Choroid plexus epithelial cell (primary cell): Measurements from ENCODE around the gene HCAR2.
"Not testable (repeated sequence)": the region's sequence is repeated elsewhere in the genome, so short reads cannot be mapped to it uniquely, and the experiment has no call there.

Source experiments
- DNase-seq: peaks from one replicate; pipeline ENCODE4 v3.0.0-alpha.2; 2010; ENCODE audit warnings: low read depth
- H3K4me3 ChIP-seq: 2 replicates; pipeline ENCODE4 v1.5.1; 2011; ENCODE audit warnings: low read depth, mild to moderate bottlenecking, control low read depth, low read length, moderate library complexity
- TF ChIP-seq, protein P1 (sequence below): conservative IDR thresholded peaks from 2 replicates; pipeline ENCODE4 v1.5.1; 2011; ENCODE audit warnings: low read depth, mild to moderate bottlenecking, control low read depth, inconsistent platforms, low read length, moderate library complexity

The HCAR2 gene

DNA sequence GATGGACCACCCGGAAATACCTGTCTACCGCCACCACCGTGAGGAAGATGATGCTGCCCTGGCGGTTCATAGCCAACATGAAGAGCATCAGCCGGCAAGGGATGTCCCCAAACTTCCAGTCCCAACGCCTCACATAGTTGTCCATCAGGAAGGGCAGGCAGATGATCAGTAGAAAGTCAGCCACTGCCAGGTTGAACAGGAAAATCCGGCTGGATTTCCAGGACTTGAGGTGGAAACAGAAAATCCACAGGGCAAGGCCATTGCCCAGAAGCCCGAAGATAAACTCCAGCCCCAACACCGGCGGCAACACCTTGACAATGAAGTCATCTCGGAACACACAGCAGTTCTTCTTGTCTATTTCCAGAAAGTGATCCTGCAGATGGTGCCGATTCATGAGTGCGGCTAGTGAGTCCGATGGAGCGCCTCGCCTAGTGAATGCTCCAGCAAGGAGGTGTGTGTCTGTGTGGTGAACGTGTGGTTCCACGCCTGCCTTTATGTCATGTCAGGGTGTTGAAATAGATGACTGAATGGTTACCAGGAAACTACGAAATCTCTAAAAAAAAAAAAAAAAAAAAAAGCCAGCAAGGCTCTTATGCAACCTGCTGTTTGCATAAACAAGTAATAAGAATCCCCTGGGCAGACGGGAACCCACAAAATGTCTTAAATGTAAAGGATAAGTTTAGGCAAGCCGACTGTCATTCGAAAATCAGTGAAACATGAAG lies at the start of gene HCAR2:
HCAR2 (minus strand) TSS at position 468 of the 722 bp plus-strand sequence; CDS start at position 394, 74 bp downstream.
- DNase-seq: peak; percentile 58
- not testable (repeated sequence) for H3K4me3 ChIP-seq

DNA sequence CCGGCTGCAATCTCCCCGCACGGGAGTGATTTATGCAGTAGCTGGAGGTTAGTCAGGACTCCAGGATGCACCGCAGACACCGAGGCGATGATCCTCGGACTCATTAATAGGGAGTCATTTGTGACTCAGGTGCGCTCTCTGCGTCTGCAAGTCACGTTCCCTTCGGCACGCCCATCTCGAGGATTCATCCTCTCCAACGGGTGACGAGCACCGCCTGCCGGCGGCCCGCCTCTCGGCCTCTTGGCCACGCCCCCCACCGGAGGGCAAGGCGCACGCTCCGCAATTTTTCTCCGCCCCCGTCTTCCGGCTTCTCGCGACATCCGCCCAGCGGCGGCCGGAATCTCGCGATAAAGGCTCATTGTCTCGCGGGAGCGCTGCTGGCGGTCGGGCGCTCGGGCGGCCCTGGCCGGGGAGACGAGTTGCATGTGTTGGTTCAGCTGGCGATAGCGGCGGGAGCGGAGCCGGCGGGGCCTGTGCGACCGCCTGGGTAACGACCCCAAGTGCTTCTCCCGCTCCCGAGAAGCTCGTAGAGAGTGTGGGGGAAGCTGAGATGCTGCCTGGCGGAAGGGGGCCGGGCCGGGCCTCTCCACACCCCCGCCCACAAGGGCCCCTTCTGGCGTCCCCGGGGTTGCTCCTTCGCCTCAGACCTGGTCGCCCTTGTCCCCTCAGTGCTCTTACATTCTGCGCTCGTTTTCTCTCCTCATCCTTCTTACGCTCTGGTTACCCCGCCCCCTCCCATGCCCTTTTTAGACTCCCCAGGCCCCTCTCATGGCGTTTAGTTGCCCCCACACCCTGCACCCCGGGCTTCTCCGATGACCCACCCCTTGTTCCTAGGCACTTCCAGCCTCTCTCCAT lies 49.5 kb upstream of the HCAR2 start, which contains the start of gene DENR:
DENR (plus strand) TSS at position 361 of the 855 bp plus-strand sequence. CDS start 878 bp downstream, outside the sequence.
- TF ChIP-seq, protein P1, sequence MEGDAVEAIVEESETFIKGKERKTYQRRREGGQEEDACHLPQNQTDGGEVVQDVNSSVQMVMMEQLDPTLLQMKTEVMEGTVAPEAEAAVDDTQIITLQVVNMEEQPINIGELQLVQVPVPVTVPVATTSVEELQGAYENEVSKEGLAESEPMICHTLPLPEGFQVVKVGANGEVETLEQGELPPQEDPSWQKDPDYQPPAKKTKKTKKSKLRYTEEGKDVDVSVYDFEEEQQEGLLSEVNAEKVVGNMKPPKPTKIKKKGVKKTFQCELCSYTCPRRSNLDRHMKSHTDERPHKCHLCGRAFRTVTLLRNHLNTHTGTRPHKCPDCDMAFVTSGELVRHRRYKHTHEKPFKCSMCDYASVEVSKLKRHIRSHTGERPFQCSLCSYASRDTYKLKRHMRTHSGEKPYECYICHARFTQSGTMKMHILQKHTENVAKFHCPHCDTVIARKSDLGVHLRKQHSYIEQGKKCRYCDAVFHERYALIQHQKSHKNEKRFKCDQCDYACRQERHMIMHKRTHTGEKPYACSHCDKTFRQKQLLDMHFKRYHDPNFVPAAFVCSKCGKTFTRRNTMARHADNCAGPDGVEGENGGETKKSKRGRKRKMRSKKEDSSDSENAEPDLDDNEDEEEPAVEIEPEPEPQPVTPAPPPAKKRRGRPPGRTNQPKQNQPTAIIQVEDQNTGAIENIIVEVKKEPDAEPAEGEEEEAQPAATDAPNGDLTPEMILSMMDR: peak; percentile 85
- H3K4me3 ChIP-seq: peak within 1 kb of the TSS; percentile 86
- peak; percentile 96 for DNase-seq

DNA sequence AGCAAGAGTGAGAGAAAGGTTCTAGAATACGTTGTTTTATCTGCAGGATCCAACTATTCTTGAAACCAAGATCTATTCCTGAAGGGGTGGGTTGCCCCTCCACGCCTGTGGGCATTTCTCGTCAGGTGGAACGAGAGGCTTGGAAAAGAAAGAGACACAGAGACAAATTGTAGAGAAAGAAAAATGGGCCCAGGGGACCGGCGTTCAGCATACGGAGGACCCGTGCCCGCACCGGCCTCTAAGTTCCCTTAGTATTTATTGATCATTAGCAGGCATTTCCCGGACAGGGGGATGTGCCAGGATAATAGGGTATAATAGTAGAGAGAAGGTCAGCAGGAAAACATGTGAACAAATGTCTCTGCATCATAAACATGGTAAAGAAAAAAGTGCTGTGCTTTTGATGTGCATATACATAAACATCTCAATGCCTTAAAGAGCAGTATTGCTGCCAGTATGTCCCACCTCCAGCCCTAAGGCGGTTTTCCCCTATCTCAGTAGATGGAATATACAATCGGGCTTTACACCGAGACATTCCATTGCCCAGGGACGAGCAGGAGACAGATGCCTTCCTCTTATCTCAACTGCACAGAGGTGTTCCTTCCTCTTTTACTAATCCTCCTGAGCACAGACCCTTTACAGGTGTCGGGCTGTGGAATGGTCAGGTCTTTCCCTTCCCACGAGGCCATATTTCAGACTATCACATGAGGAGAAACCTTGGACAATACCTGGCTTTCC lies 47.8 kb upstream of the HCAR2 start:
- DNase-seq: not testable (repeated sequence)

DNA sequence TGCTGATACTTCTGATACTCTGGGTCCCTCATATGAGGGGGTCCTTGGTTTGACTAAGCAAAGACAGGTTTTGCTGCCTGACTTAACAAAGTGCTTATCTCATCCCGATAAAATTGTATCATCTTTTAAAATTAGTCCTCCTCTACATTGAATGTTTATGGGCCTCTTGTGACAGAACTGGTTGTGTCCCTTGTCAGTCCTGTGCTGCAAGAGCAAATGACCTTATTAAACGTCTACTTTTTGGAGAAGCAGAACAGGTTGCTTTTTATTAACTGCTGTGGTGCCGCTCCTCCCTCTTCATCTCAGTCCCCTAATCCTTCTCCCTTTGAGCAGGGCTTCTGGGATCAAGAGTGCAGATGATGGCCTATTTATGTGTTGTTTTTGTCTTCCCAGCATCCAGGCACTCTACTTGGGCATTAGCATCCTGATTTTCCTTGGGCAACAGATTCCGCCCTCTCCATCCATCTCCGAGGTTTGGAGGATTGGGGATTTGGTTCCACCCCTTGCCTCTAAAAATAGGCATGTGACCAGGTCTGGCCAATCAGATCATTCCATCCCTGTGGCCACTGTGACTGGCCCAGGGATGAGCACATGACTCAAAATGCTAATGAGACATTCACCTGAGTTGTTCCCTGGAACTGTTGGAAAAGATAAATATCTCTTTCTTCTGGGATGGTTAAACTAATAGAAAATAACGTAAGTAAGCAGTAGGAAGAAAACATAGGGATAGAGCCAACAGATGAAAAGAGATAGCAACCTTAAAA lies 46.6 kb upstream of the HCAR2 start:
- TF ChIP-seq, protein P1: no peak
- no peak for DNase-seq
- no peak overlapping the region for H3K4me3 ChIP-seq

More for the DNA sequence above, 47.8 kb upstream of the HCAR2 start:
- not testable (repeated sequence) for H3K4me3 ChIP-seq

DNA sequence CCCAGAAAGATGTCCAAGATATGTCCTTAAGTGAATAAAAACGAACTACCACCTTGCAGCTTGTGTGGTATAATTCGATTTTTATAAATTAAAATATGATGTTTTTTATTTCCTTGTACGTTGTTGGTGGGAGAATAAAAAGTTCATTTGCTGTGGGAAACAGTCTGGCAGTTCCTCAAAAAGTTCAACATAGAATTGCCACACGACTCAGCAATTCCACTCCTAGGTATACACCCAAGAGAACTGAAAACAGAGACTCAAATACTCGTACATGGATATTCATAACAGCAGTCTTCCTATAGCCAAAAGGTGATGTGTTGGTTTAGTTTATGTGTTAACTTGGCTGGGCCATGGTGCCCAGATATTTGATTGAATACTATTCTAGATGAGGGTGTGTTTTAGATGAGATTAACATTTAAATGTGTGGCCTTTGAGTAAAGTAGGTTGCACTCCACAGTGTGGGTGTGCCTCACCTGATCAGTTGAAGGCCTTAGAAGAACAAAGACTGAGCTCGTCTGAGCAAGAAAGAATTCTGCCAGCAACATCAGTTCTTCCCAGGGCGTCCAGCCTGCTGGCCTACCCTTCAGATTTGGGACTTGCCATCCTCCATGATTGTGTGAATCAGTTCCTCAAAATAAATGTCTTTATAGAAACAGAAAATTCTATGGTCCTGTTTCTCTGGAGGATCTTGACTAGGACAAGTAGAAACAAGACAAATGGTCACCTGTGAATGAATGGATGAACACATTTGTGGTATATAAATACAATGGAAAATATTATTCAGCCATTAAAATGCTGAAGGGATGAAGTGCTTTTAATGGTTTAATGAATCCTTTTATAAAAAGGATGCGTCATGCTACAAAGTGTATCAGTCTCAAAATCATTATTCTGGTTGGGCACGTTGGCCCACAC lies 44.3 kb upstream of the HCAR2 start:
- H3K4me3 ChIP-seq: no peak overlapping the region

DNA sequence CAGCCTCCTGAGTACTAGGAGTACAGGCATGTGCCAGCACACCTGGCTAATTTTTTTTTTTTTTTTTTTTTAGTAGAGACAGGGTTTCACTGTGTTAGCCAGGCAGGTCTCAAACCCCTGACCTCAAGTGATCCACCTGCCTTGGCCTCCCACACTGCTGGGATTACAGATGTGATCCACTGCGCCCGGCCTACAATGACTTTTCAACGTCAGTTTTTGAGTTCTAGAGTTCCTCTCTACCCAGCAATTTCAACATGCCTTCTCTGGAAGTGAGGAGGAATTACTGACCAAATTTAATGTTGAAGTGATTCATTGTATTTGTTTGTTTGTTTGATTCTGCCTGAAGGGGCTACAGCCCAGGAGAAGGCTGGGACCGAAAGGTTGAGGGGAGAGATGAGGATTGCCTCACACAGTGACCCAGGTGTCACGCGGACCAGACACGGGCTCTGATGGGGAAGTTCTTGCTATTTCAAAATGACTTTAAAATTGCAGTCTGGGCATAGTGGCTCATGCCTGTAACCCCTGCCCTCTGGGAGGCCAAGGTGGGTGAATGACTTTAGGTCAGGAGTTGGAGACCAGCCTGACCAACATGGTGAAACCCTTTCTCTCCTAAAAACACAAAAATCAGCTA lies 40.9 kb upstream of the HCAR2 start:
- no peak for DNase-seq
- H3K4me3 ChIP-seq: no peak overlapping the region
- TF ChIP-seq, protein P1: no peak

More for the DNA sequence above, 44.3 kb upstream of the HCAR2 start:
- TF ChIP-seq, protein P1: no peak
- no peak for DNase-seq
